ENCODE results near the gene MGAT5B.
"Not testable (repeated sequence)": the region's sequence is repeated elsewhere in the genome, so short reads cannot be mapped to it uniquely, and the experiment has no call there.

Gene MGAT5B

DNA sequence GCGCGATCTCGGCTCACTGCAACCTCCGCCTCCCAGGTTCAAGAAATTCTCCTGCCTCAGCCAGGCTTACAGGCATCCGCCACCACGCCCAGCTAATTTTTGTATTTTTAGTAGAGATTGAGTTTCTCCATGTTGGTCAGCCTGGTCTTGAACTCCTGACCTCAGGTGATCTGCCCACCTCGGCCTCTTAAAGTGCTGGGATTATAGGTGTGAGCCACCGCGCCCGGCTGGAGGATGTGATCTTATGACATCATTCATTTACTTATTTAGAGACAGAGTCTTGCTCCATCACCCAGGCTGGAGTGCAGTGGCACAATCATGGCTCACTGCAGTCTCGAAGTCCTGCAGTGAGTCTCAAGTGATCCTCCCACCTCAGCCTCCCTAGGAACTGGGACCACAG lies 19.0 kb upstream of the MGAT5B start:
- DNase-seq: not testable (repeated sequence)

DNA sequence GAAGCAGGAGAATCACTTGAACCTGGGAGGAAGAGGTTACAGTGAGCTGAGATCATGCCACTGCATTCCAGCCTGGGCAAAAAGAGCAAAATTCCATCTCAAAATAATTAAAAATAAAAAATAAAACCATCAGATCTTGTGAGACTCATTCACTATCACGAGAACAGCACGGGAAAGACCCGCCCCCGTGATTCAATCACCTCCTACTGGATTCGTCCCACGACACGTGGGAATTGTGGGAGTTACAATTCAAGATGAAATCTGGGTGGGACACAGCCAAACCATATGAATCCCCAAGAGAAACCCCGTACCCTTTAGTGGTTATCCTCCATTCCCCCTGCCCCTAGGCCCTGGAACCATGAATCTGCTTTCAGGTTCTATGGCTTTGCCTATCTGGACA lies 15.4 kb upstream of the MGAT5B start:
- no peak for DNase-seq

DNA sequence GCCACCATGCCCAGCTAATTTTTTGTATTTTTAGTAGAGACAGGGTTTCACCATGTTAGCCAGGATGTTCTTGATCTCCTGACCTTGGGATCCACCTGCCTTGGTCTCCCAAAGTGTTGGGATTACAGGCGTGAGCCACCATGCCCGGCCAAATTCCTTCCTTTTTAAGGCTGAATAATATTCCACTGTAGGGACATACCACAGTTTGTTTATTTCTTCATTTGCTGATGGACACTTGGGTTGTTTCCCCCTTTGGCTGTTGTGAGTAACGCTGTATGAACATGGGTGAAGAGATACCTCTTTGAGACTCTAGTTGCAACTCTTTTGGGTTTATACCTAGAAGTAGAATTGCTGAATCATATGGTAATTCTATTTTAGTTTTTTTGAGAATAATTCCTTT lies 13.1 kb upstream of the MGAT5B start:
- DNase-seq: no peak

GRCh38 chr17:76862079-76862478 lies 6.1 kb upstream of the MGAT5B start:
- DNase-seq: no peak

GRCh38 chr17:76862494-76862893 lies 5.7 kb upstream of the MGAT5B start:
- DNase-seq: no peak

DNA sequence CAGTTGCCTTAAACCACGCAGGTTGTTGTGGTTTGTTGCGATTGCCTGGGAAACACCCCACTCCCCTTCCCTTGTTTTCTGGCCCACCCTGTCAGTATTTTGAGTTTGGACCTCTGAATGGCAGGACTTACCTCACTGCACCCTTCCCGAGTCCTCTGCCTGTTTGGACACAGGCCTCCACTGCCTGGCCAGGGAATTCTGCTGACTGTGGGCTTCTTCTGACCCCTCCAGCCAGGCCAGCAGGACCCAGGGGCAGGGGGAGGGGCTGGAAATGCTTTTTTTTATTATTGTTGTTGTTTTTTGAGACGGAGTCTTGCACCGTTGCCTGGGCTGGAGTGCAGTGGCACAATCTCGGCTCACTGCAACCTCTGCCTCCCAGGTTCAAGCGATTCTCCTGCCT lies 4.2 kb upstream of the MGAT5B start:
- no peak for DNase-seq

- no peak for DNase-seq
These were observed 3.0 kb upstream of the MGAT5B start for GRCh38 chr17:76865174-76865573.

DNA sequence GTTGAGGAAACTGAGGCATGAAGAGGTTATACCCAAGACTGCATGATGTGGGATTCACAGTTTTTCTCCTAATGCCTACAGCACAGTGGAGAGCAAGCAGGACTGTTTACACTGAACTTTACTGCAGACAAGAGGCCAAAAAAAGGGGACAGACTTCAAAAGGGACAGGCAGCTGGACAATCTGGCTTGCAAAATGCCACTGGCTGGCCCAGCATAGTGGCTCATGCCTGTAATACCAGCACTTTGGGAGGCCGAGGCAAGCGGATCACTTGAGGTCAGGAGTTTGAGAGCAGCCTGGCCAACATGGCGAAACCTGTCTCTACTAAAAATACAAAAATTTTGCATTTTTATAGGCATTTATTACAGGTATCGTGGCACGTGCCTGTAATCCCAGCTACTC lies 2.0 kb upstream of the MGAT5B start:
- DNase-seq: no peak

GRCh38 chr17:76866774-76867577 lies 1.2 kb upstream of the MGAT5B start:
- DNase-seq: no peak

GRCh38 chr17:76867578-76868175 lies 527 bp upstream of the MGAT5B start:
- DNase-seq: no peak

GRCh38 chr17:76868669-76869495 lies 678 bp downstream of the MGAT5B start:
- peak in 1 of 2 donors; percentile 2 for DNase-seq

- no peak for DNase-seq
These were observed 1.5 kb downstream of the MGAT5B start for GRCh38 chr17:76869496-76870376.

DNA sequence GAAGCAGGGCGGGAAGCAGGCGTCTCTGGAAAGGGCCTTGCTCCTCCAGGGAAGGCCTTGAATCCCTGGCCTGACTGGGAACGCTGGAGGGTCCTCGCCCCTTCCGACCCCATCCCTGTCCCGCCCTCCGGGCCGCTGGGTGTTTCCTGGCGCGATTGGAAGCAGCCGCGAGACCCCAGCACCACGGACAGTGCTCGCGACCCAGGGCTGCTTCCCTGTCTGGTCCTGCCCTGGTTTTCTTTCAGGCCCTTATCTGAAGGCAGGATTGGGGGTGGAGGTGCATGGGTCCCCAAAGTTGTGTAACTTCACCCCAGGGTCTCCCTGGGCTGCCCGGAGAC lies 2.1 kb downstream of the MGAT5B start:
- DNase-seq: no peak

- DNase-seq: no peak
These were observed 3.5 kb downstream of the MGAT5B start for GRCh38 chr17:76871668-76872067.

DNA sequence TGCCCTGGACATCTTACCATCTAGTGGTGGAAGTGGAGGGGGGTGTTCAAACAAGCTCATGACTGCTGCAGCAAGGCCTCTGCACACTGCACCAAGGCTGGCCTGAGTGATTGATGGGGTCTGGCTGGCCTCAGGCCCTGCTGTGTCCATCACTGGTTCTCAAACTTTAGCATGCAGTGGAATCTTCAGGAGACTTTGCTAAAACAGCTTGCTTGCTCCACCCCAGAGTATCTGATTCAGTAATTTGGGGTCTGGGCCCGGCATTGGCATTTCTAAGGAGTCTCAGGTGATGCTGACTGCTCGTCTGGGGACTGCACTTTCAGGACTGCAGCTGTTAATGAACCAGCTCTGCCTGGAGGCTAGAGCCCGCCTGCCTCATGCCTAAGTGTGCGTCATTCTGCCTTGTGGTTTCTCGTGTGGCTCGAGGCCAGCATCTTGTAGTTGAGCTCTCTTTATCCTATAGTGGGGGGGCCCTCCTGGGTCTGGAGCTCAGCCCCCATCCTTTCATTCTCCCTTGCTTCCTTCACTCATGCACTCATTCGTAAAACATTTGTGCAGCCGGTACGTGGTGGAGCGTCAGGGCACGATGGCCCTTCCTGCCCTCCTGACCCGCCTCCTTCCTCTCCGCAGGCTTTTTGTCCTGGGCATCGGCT lies 4.1 kb downstream of the MGAT5B start:
- peak in 1 of 2 donors; percentile 1 for DNase-seq

DNA sequence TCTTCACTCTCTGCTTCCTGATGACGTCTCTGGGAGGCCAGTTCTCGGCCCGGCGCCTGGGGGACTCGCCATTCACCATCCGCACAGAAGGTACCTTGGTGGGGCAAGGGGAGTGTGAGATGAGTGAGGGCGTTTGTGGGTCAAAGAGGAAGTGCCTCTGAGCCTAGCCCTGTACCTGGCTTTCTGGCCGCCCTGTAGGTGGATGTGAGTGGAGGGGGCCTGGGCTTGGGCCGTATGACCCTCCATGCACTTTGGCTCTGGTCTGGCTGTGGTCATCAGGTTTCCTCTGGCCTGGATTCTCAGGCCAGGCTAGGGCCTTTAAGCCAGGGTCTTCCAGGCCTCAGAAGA lies 4.6 kb downstream of the MGAT5B start:
- DNase-seq: no peak

- no peak for DNase-seq
These were observed 5.7 kb downstream of the MGAT5B start for GRCh38 chr17:76873856-76874255.

- DNase-seq: no peak
These were observed 9.2 kb downstream of the MGAT5B start for GRCh38 chr17:76877437-76877836.

DNA sequence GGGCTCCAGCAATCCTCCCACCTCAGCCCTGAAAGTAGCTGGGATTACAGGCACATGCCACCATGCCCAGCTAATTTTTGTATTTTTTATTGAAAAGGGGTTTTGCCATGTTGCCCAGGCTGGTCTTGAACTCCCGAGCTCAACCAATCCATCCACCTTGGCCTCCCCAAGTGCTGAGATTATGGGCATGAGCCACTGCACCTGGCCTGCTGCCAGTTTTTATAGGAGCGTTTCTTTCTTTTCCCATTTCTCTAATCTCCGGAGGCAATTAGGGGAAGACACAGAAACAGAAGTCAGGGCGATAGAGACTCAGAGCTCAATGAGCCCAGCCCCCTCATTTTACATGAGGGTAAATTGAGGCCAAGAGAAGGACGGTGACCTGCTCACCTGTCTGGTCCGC lies 10.4 kb downstream of the MGAT5B start:
- DNase-seq: no peak

DNA sequence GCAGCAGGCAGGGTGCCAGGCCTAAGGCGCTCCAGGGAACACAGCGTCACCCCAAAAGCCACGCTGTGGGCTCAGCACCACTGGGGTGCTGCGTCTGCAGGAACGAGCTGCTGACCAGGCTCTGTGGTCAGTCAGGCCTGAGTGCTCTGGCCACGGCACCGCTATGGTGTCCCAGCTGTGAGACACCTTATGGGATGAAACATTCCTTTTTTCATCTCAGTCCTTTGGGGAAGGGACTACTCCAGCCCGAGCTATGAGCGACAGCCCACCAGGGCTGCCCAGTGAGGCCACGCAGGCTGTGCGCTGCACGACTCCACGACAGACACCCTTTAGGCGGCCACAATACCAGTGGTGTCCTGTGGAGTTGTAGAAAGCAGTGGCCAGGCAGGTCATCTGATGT lies 11.1 kb downstream of the MGAT5B start:
- no peak for DNase-seq

DNA sequence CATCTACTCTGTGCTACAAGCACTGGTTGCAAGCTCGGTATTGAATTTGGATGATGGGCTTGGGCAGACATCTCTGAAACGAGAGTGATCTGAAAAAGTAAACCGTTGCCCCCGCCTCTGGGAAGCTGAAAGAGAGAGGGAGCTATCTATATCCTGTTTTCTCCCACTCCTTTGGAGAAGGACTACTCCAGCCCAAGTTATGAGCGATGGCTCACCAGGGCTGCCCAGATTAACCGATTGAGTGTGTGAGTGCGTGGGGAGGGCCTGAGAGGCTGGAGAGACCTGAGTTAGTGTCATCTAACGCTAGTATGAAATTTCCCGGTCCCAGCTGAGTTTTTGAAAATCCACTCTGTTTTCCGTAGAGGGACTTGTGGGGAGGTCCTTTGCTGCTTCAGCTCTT lies 11.5 kb downstream of the MGAT5B start:
- DNase-seq: no peak

DNA sequence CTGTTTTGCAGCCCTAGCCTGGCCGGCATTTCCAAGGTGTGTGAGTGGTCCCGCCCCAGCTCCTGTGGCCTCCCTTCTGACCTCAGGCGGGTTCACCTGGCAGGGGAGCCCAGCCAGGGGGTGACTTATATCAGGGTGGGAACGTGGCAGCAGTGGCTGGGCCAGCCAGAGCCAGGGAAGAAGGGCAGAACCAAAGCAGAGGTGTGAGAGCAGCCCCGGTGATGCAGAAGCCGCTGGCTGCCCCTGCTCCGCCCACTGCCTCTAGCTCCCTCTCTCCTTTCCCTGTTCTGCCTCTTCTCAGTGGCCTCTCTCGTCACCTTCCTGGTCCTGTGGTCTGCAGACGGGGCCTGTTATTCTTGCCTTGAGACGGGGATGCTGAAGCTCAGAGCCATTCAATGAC lies 12.1 kb downstream of the MGAT5B start:
- no peak for DNase-seq

GRCh38 chr17:76880971-76881370 lies 12.8 kb downstream of the MGAT5B start:
- no peak for DNase-seq
